Measurements from ENCODE around the gene JADE2.

- TF ChIP-seq POLR2A (IDR thresholded peaks at IDR 0.05) (no peak), CTCF (IDR thresholded peaks at IDR 0.05) (no peak)
These were observed 49.8 kb downstream of the JADE2 start for GRCh38 chr5:134575316-134575715.

Data from heart left ventricle (tissue), 13 donors.